ENCODE measurements around the gene COL23A1.

- no peak for TF ChIP-seq CTCF (IDR thresholded peaks at IDR 0.05; ENCODE audit: control extremely low read depth in 1 of 3, insufficient read depth in 1 of 3, low read depth in 1 of 3, low read length in 3 of 3)
- TF ChIP-seq USF2 (IDR thresholded peaks at IDR 0.05; ENCODE audit: low read length), result no peak
- no peak for TF ChIP-seq EGR1 (IDR thresholded peaks at IDR 0.05; ENCODE audit: borderline replicate concordance, low read depth, low read length)
- TF ChIP-seq ASH2L (IDR thresholded peaks at IDR 0.05; ENCODE audit: low read length), result no peak
- no peak for TF ChIP-seq BACH1 (IDR thresholded peaks at IDR 0.05; ENCODE audit: low read length)
Observed at GRCh38 chr5:178564811-178565550, 25.2 kb downstream of the COL23A1 start.

All from H1 (cell line).